Mucosa of stomach (tissue), 1 donor: Measurements from ENCODE around the gene ZNF407.

ENCODE experiments used
- H3K27me3 ChIP-seq: one replicate; pipeline ENCODE4 v1.7.0; 2013; ENCODE audit warnings: mild to moderate bottlenecking, low read length; ENCODE audit not compliant: control insufficient read depth, insufficient read depth
- H3K36me3 ChIP-seq: one replicate; pipeline ENCODE4 v1.7.0; 2013; ENCODE audit warnings: low read length; ENCODE audit not compliant: control insufficient read depth, insufficient read depth
- H3K4me1 ChIP-seq: one replicate; pipeline ENCODE4 v1.7.0; 2013; ENCODE audit warnings: mild to moderate bottlenecking, low read length; ENCODE audit not compliant: control insufficient read depth, insufficient read depth
- H3K4me3 ChIP-seq: one replicate; pipeline ENCODE4 v1.7.0; 2013; ENCODE audit warnings: low read length
- H3K9ac ChIP-seq: one replicate; pipeline ENCODE4 v1.7.0; 2013; ENCODE audit warnings: mild to moderate bottlenecking, low read length, moderate library complexity
- H3K9me3 ChIP-seq: one replicate; pipeline ENCODE4 v1.7.0; 2013; ENCODE audit warnings: mild to moderate bottlenecking, low read length, moderate library complexity; ENCODE audit not compliant: control insufficient read depth
- donor health status: Pancreatic carcinoma.

ZNF407 gene

GRCh38 chr18:74946646-74947375 lies 349.1 kb downstream of the ZNF407 start:
- peaks cover 34% of the 10 kb centered on the region for H3K4me1 ChIP-seq
- no peak overlapping the region for H3K4me3 ChIP-seq
- H3K9me3 ChIP-seq = no peaks in the 10 kb centered on the region
- no peaks in the 10 kb centered on the region for H3K36me3 ChIP-seq
- no peaks in the 10 kb centered on the region for H3K27me3 ChIP-seq
- no peak overlapping the region for H3K9ac ChIP-seq

GRCh38 chr18:74947417-74947816 lies 349.7 kb downstream of the ZNF407 start:
- no peak overlapping the region for H3K4me3 ChIP-seq
- no peak overlapping the region for H3K9ac ChIP-seq
- no peaks in the 10 kb centered on the region for H3K27me3 ChIP-seq
- peaks cover 39% of the 10 kb centered on the region for H3K4me1 ChIP-seq
- no peaks in the 10 kb centered on the region for H3K36me3 ChIP-seq
- no peaks in the 10 kb centered on the region for H3K9me3 ChIP-seq

GRCh38 chr18:74947875-74948274 lies 350.2 kb downstream of the ZNF407 start:
- no peaks in the 10 kb centered on the region for H3K36me3 ChIP-seq
- H3K9ac ChIP-seq = no peak overlapping the region
- no peaks in the 10 kb centered on the region for H3K9me3 ChIP-seq
- no peak overlapping the region for H3K4me3 ChIP-seq
- no peaks in the 10 kb centered on the region for H3K27me3 ChIP-seq
- peaks cover 39% of the 10 kb centered on the region for H3K4me1 ChIP-seq

GRCh38 chr18:74949611-74950010 lies 351.9 kb downstream of the ZNF407 start:
- Histone ChIP-seq H3K9ac (peak overlapping the region; percentile 63), H3K4me1 (peaks cover 38% of the 10 kb centered on the region), H3K4me3 (no peak overlapping the region), H3K36me3 (no peaks in the 10 kb centered on the region), H3K9me3 (no peaks in the 10 kb centered on the region), H3K27me3 (no peaks in the 10 kb centered on the region)

- Histone ChIP-seq H3K4me1 (peaks cover 30% of the 10 kb centered on the region), H3K9ac (peak overlapping the region; percentile 63), H3K36me3 (no peaks in the 10 kb centered on the region), H3K9me3 (no peaks in the 10 kb centered on the region), H3K4me3 (no peak overlapping the region), H3K27me3 (no peaks in the 10 kb centered on the region)
Measured at GRCh38 chr18:74950479-74950878, 352.8 kb downstream of the ZNF407 start.

GRCh38 chr18:74951165-74951760 lies 353.6 kb downstream of the ZNF407 start:
- Histone ChIP-seq H3K4me1 (peaks cover 30% of the 10 kb centered on the region), H3K4me3 (no peak overlapping the region), H3K9me3 (no peaks in the 10 kb centered on the region), H3K9ac (peak overlapping the region; percentile 63), H3K36me3 (no peaks in the 10 kb centered on the region), H3K27me3 (no peaks in the 10 kb centered on the region)

GRCh38 chr18:74957588-74958224 lies 360.0 kb downstream of the ZNF407 start:
- Histone ChIP-seq H3K4me1 (no peaks in the 10 kb centered on the region), H3K9me3 (no peaks in the 10 kb centered on the region), H3K27me3 (no peaks in the 10 kb centered on the region), H3K9ac (no peak overlapping the region), H3K36me3 (no peaks in the 10 kb centered on the region), H3K4me3 (no peak overlapping the region)

GRCh38 chr18:74959216-74959615 lies 361.5 kb downstream of the ZNF407 start:
- no peaks in the 10 kb centered on the region for H3K27me3 ChIP-seq
- H3K9ac ChIP-seq = no peak overlapping the region
- H3K36me3 ChIP-seq = no peaks in the 10 kb centered on the region
- no peak overlapping the region for H3K4me3 ChIP-seq
- H3K4me1 ChIP-seq = no peaks in the 10 kb centered on the region
- H3K9me3 ChIP-seq = no peaks in the 10 kb centered on the region

- no peaks in the 10 kb centered on the region for H3K4me1 ChIP-seq
- no peak overlapping the region for H3K9ac ChIP-seq
- H3K36me3 ChIP-seq = no peaks in the 10 kb centered on the region
- no peaks in the 10 kb centered on the region for H3K27me3 ChIP-seq
- H3K4me3 ChIP-seq = no peak overlapping the region
- no peaks in the 10 kb centered on the region for H3K9me3 ChIP-seq
Measured at GRCh38 chr18:74961596-74961995, 363.9 kb downstream of the ZNF407 start.

GRCh38 chr18:74963820-74964446 lies 366.3 kb downstream of the ZNF407 start:
- H3K4me3 ChIP-seq = no peak overlapping the region
- H3K9me3 ChIP-seq = no peaks in the 10 kb centered on the region
- H3K36me3 ChIP-seq = no peaks in the 10 kb centered on the region
- H3K9ac ChIP-seq = no peak overlapping the region
- H3K4me1 ChIP-seq = no peaks in the 10 kb centered on the region
- no peaks in the 10 kb centered on the region for H3K27me3 ChIP-seq

GRCh38 chr18:74965682-74966081 lies 368.0 kb downstream of the ZNF407 start:
- Histone ChIP-seq H3K4me1 (no peaks in the 10 kb centered on the region), H3K36me3 (no peaks in the 10 kb centered on the region), H3K4me3 (no peak overlapping the region), H3K9ac (no peak overlapping the region), H3K9me3 (no peaks in the 10 kb centered on the region), H3K27me3 (no peaks in the 10 kb centered on the region)

- Histone ChIP-seq H3K4me3 (no peak overlapping the region), H3K27me3 (no peaks in the 10 kb centered on the region), H3K4me1 (no peaks in the 10 kb centered on the region), H3K9me3 (no peaks in the 10 kb centered on the region), H3K9ac (no peak overlapping the region), H3K36me3 (no peaks in the 10 kb centered on the region)
Measured at GRCh38 chr18:74967438-74967837, 369.8 kb downstream of the ZNF407 start.
